Mononuclear cell (primary cell): Measurements from ENCODE around the gene MAGI1. TPM values are rescaled to one million over a fixed set of nuclear protein-coding genes. Genes with fewer than 3 reads are reported as not detected.
"Not testable (repeated sequence)": the region's sequence is repeated elsewhere in the genome, so short reads cannot be mapped to it uniquely, and the experiment has no call there.

Experiments
- H3K27me3 ChIP-seq: 2 replicates; pipeline ENCODE4 v1.6.0; 2011; ENCODE audit warnings: low read length, control low read depth; ENCODE audit not compliant: insufficient read depth
- H3K4me1 ChIP-seq: 2 replicates; pipeline ENCODE4 v1.5.1; 2011; ENCODE audit warnings: mild to moderate bottlenecking, low read length, control low read depth; ENCODE audit not compliant: insufficient read depth
- H3K4me3 ChIP-seq: 2 replicates; pipeline ENCODE4 v1.5.1; 2011; ENCODE audit warnings: mild to moderate bottlenecking, low read length, moderate library complexity
- H3K9me3 ChIP-seq: 2 replicates; pipeline ENCODE4 v1.5.1; 2011; ENCODE audit warnings: low read depth, mild to moderate bottlenecking, control low read depth, low read length
- total RNA-seq: library from RNA; depleted of rRNA; stranded (reverse); fragments of >200 nt; gene quantifications from one replicate; pipeline ENCODE4 v1.2.3, GENCODE V29; 2012

MAGI1 gene
- total RNA-seq, 1 donor: not detected

DNA sequence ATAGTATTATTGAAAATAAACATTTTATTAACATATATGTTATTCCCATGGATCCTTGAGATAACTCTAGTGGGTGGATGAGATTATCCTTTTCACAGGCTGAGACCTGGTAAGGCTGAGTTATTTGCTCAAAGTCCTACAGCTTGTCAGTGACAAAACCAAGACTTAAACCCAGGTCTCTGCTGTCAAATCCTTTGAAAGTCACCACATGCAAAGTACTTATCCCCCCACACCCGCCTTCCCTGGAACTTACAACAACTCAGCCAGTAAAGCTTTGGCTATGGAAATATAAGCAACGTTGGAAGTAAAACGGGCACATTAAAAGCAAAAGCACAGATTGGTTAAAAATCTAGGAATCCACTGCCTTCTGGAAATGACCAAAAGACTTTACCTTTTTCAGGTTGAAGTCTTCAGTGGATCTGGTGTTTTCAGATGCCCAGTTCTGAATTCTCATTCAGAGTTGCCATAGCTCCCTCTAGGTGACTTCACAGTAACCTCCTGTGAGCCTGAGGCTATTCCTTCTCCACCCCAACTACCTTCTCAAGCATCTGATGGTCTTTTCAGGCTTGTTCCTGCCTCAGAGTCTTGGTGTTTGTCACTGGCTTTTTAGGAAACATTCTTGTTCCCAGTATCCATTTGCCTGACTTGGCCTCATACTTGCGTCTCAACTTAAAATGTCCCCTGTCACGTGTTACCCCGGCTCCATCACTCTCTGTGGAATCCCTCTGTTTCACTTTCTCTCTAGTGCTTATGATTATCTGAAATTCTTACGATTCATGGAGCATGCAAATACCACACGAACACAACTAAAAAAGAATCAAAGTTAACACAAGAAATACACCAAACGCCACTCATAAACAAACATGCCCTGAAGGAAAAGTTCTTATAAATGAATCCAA lies 131.2 kb downstream of the MAGI1 start:
- H3K4me3 ChIP-seq: no peak overlapping the region
- H3K27me3 ChIP-seq: no peaks in the 10 kb centered on the region

DNA sequence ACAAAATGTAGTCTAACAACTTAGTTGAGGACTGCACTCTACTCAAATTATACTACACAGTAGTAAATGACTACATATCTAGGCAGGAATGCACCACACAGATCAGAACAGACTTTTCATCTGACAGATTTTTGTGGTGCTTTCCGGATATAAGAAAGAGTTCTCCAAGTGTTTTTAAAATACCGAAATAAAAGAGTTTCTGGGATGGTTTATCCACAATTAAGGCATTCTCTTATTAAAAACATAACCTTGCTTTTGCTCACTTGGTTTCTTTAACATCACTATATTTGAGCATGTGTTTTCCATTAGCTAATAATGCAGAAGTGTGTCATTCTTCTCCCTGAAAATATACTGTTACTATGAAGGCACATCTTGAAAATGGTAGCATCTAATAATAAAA lies 132.9 kb downstream of the MAGI1 start:
- Histone ChIP-seq H3K4me3 (no peak overlapping the region), H3K4me1 (no peaks in the 10 kb centered on the region), H3K9me3 (no peaks in the 10 kb centered on the region), H3K27me3 (no peaks in the 10 kb centered on the region)

More for the DNA sequence above, 131.2 kb downstream of the MAGI1 start:
- no peaks in the 10 kb centered on the region for H3K4me1 ChIP-seq
- H3K9me3 ChIP-seq: no peaks in the 10 kb centered on the region

DNA sequence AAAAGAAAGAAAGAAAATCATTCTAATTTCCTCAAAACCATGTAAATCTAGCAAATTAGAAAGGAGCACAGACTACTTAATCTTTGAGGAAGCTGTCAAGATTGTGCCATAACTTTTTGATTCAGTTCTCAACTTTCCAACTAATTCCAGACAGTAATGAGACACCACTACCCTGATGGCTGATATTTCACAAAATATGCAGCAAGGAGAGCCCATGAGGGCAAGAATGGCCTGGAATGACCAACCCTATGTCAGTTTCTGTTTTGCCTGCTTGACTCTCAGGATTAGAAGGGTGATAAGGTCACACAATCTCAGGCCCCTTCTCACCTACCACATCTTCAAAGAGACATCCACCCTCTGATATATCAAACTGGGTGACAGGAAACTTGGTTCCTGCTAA lies 134.7 kb downstream of the MAGI1 start:
- Histone ChIP-seq H3K4me3 (no peak overlapping the region), H3K27me3 (no peaks in the 10 kb centered on the region), H3K9me3 (no peaks in the 10 kb centered on the region), H3K4me1 (no peaks in the 10 kb centered on the region)

DNA sequence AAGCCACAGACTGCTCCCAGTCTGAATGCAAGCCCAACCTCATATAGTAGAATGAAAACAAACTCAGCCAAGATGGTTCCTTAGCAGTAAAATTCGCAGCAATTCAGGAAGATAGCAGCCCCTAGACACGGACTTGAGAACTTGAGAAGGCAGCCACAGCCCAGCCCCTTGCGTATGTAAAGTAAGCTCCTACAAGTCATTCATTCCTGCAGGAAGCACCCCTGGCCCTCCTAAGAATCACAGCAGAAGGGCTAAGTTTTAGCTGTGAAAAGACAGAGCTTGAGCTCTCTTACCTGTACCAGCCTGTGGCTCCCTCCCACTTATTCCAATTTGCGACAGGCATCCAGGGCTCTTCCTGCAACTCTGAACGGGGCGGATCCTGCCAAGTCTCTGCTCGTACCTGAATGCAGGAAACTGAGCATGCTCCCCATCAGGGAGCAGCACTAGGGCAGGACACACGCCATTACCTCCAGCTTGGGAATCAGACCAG lies 136.4 kb downstream of the MAGI1 start:
- Histone ChIP-seq H3K27me3 (no peaks in the 10 kb centered on the region), H3K4me3 (no peak overlapping the region), H3K9me3 (no peaks in the 10 kb centered on the region)

GRCh38 chr3:65901226-65901625 lies 137.5 kb downstream of the MAGI1 start:
- Histone ChIP-seq H3K4me1 (no peaks in the 10 kb centered on the region), H3K4me3 (no peak overlapping the region), H3K9me3 (no peaks in the 10 kb centered on the region)

More for the DNA sequence above, 136.4 kb downstream of the MAGI1 start:
- H3K4me1 ChIP-seq: no peaks in the 10 kb centered on the region

GRCh38 chr3:65899226-65899625 lies 139.5 kb downstream of the MAGI1 start:
- H3K27me3 ChIP-seq: no peaks in the 10 kb centered on the region
- H3K4me1 ChIP-seq: no peaks in the 10 kb centered on the region
- H3K9me3 ChIP-seq: no peaks in the 10 kb centered on the region
- no peak overlapping the region for H3K4me3 ChIP-seq

More at GRCh38 chr3:65901226-65901625, 137.5 kb downstream of the MAGI1 start:
- H3K27me3 ChIP-seq: no peaks in the 10 kb centered on the region

DNA sequence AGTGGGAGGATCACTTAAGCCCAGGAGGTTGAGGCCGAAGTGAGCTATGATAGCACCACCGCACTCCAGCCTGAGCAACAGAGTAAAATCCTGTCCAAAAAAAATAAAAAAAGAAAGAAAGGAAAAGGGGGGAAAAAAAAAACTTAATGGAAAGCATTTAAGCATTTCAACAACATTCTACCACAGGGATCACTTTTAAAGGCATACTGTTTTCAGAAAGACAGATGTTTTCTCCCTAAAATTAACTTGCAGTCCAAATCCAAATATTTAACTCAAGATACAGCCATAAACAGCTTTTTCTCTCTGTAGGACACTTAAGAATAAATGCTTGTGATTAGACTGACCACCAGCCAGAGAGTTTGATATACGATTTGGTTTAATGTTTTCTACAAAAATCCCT lies 141.0 kb downstream of the MAGI1 start:
- no peaks in the 10 kb centered on the region for H3K9me3 ChIP-seq
- no peaks in the 10 kb centered on the region for H3K4me1 ChIP-seq
- no peak overlapping the region for H3K4me3 ChIP-seq
- no peaks in the 10 kb centered on the region for H3K27me3 ChIP-seq

DNA sequence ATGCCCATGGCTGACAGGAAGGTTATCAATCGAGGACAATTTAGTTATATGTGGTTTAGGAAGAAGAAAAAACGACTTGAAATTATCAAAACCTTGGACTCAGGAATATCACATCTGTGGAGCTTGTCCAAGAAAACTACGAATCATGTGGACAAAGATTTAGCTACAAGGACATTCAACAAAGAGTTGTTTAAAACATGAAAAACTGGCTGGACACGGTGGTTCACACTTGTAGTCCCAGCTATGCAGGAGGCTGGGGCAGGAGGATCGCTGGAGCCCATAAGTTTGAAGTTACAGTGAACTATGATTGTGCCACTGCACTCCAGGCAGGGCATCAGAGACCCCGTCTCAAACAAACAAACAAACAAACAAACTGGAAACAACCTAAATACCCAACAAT lies 142.4 kb downstream of the MAGI1 start:
- no peaks in the 10 kb centered on the region for H3K27me3 ChIP-seq
- H3K9me3 ChIP-seq: no peaks in the 10 kb centered on the region
- H3K4me3 ChIP-seq: no peak overlapping the region
- no peaks in the 10 kb centered on the region for H3K4me1 ChIP-seq

DNA sequence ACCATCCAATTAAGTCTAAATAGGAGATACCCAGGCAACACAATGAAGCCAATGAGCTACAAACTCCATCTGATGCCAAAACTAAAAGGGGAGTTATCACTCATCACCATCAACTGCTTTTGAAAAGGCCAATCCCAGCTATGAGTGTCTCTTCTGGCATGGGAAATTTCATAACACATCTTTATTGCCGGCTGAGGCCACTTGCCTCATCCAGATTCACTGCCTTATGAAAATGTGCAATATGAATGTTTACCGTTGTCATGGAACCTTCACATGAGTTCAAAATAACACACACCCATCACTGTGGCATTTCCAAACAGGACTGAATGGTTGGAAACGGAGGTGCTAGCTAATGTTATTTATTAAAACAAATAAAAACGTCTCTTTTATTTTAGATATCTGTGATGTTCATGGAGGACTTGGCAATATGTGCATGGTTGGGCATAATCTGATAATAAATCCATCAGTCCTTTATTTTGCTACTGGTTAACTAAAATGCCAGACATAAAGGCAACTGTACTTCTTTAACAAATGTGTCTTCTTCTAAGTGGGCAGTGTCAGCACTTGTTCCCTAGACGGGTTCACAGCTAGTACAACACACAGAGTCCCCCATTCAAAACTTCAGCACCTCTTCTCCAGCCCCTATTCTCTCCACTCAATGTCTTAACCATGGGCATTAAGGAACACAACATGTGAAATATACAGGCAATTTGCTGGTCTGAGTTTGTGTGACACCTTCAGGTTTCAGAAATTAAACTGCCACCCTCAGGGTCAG lies 143.9 kb downstream of the MAGI1 start:
- no peaks in the 10 kb centered on the region for H3K4me1 ChIP-seq
- H3K4me3 ChIP-seq: no peak overlapping the region
- H3K9me3 ChIP-seq: no peaks in the 10 kb centered on the region
- H3K27me3 ChIP-seq: no peaks in the 10 kb centered on the region

DNA sequence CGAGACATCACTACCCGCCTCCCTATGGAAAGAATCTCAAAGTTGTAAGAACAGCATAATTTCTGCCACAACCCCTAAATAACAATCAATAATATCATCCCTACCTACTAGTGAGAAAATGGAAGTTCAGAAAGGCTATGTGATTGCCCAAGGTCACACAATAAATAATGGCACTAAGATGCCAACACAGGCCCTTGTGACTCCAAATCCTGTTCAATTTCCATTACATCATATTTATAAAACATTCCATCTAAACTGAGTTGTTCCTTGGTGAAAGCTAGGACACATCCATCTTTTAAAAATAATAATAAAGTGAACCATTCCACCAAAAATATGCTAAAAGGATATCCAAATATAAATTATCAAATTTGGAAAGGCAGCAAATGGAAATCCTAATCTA lies 144.6 kb downstream of the MAGI1 start:
- Histone ChIP-seq H3K4me1 (no peaks in the 10 kb centered on the region), H3K9me3 (no peaks in the 10 kb centered on the region), H3K4me3 (no peak overlapping the region), H3K27me3 (no peaks in the 10 kb centered on the region)

DNA sequence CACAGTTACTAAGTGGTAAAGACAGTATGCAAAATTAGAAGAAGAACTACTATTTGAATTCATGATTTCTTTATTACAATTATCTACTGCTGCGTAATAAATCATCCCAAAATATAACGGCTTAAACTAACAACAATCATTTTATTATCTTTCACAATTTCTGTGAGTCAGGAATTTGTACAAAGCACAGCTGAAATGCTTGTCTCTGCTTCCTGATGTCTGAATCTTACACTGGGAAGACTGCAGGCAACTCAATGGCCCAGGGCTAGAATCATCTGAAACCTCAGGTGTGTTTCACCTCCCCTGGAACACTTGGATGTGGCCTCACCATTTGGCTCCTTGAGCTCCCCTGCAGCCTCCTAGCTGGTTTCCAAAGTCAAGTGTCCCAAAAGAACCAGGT lies 145.1 kb downstream of the MAGI1 start:
- Histone ChIP-seq H3K4me1 (no peaks in the 10 kb centered on the region), H3K4me3 (no peak overlapping the region), H3K9me3 (no peaks in the 10 kb centered on the region), H3K27me3 (no peaks in the 10 kb centered on the region)

DNA sequence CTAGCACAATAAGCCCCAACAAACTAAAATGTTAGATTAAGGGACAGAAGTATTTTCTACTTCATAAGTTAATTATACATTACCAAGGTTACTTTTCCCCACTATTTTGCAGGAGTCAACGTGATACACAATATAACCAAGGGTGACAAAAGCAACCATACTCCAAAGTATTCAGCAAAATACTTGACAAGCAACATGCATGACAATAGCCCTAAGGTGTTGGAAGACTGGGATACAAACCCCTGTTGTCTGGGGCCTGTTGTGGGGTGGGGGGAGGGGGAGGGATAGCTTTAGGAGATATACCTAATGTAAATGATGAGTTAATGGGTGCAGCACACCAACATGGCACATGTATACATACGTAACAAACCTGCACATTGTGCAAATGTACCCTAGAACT lies 147.2 kb downstream of the MAGI1 start:
- H3K27me3 ChIP-seq, H3K4me3 ChIP-seq, H3K9me3 ChIP-seq, H3K4me1 ChIP-seq: not testable (repeated sequence)

DNA sequence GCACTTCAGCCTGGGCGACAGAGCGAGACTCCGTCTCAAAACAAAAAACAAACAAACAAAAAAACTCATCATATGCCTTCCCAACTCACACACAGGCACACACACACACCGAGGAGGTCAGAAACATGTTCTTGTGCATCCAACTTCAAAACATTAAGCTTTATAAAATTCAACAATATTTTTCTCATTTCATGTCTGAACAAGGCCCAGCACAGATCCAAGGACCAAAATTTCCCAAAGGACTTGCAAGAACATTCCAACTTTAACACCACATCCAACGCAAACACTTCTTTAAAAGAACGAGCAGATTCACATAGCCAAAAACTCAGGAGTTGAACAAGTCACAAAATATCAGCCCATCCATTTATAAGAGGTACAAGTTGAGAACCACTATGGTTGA lies 148.4 kb downstream of the MAGI1 start:
- H3K4me1 ChIP-seq: no peaks in the 10 kb centered on the region
- H3K27me3 ChIP-seq: no peaks in the 10 kb centered on the region
- no peaks in the 10 kb centered on the region for H3K9me3 ChIP-seq
- H3K4me3 ChIP-seq: no peak overlapping the region

GRCh38 chr3:65889707-65890099 lies 149.0 kb downstream of the MAGI1 start:
- no peaks in the 10 kb centered on the region for H3K27me3 ChIP-seq
- no peaks in the 10 kb centered on the region for H3K4me1 ChIP-seq
- no peak overlapping the region for H3K4me3 ChIP-seq
- H3K9me3 ChIP-seq: no peaks in the 10 kb centered on the region

GRCh38 chr3:65888980-65889706 lies 149.6 kb downstream of the MAGI1 start:
- H3K27me3 ChIP-seq: no peaks in the 10 kb centered on the region
- H3K4me3 ChIP-seq: no peak overlapping the region
- H3K4me1 ChIP-seq: no peaks in the 10 kb centered on the region
- no peaks in the 10 kb centered on the region for H3K9me3 ChIP-seq
